Suppressor macrophage treated with lipopolysaccharide for 4 hours (primary cell): ENCODE data around the gene NLRP1.
A peak's percentile ranks its signal among the peaks of the same experiment; 100 is the strongest.

ENCODE experiments used
- DNase-seq: peaks from one replicate; pipeline ENCODE4 v3.0.0-alpha.2; 2020

NLRP1 gene

DNA sequence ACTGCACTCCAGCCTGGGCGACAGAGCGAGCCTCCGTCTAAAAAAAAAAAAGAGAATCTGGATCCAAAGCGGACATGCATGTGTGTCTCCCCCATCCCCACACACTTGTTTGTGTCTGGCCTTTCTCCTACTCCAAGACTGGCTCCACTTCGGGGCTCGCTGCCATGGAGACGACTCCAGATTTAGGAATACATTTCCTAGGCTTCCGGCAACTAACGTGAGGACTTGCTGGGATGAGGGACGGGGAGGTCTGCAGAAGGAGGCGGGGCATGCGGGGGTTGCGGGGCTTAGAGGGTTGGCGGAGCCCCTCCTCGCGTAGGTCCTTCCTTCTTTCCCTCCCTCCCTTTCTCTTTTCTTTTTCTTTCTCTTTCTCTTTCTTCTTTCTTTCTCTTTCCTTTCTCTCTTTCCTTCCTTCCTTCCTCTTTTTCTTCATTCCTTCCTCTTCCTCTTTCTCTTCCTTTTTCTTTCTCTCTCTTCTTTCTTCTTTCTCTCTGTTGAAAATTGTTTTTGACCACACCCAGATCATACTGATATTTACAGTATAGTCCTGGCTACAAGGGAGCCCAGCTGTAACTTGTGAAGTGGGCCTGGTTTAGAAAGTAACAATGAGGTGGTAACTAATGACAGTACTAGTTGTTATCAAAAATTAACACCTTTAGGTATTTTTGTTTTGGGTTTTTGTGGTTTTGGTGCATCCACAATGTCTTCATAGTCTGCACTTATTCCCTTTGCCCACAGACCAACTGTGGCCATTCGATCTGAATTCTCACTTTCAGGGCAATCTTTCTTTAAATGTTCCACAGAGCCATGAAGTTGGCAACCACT, 72.7 kb downstream of the NLRP1 start:
- no peak for DNase-seq

DNA sequence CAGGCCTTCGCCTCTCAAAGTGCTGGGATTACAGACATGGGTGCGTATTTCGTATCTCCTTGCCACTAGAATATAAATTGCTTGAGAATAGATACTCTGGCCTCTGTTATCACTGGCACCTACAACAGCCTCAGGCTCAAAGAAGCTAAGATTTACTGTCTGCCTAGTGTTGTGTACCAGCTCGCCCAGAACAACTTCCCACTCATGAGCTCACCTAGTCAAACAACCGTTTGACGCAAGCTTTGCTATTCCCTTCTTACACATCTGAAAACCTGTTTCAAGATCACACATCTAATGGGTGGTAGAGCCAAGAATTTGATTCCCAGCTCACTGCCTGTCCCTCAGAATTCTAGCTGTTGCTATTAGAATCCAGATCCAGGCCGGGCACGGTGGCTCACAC, 73.5 kb downstream of the NLRP1 start:
- no peak for DNase-seq

DNA sequence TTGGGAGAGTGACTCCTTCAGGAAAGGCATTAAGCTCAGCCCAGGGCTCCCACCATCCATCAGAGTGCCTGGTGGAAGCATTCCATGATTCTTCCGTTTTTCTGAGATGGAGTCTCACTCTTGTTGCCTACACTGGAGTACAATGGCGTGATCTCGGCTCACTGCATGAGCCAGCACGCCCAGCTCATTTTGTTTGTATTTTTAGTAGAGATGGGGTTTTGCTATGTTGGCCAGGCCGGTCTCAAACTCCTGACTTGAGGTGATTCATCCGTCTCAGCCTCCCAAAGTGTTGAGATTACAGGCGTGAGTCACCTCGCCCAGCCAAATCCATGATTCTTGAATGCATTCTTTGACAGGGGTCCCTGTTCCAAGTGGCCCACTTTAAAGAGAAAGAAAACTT, 74.8 kb downstream of the NLRP1 start:
- DNase-seq = no peak

DNA sequence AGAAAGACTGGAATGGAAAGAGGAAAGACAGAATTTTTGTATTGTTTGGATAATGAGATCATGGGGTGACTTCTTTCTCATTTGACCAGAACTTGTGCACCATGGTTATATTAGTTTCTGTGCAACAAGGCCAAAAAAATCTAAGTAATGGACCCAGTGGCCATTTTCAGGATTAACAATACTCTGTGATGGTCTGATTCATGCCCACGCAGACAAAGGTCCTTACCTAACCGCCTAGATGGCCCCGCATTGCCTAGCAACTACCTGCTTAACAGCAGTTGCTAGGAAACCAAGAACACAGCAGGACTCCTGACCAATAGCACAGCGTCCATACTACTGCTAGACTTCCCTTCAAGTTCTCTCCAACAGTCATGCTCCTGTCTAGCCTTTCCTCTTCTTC, 75.5 kb downstream of the NLRP1 start:
- DNase-seq = no peak

DNA sequence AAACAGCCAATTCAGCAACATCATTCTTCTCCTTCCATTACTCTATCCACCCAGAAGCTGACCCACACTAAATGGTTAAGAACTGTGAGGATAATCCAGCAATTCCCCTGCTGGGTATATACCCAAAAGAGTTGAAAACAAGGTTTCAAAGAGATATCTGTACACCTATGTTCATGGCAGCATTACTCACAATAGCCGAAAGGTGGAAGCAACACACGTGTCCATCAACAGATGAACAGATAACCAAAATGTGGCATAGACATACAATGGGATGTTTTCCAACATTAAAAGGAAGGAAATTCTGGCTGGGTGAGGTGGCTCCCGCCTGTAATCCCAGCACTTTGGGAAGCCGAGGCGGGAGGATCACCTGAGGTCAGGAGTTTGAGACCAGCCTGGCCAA, 78.0 kb downstream of the NLRP1 start:
- DNase-seq = no peak

DNA sequence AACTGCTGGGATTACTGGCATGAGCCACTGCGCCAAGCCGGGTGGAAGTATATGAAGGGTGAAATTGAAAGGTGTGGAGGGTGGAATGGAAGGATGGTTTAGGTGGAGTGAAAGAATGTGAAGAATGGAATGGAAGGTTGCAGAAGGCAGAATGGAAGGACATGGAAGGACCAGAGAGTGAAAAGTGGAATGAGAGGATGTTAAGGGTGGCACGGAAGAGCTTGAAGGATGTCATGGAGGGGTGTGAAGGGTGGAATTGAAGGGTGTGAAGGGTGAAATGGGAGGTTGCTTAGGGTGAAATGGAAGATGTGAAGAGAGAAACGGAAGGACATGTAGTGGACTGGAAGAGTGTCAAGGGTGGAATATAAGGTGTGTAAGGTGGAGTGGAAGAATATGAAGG, 81.8 kb downstream of the NLRP1 start:
- DNase-seq = no peak

DNA sequence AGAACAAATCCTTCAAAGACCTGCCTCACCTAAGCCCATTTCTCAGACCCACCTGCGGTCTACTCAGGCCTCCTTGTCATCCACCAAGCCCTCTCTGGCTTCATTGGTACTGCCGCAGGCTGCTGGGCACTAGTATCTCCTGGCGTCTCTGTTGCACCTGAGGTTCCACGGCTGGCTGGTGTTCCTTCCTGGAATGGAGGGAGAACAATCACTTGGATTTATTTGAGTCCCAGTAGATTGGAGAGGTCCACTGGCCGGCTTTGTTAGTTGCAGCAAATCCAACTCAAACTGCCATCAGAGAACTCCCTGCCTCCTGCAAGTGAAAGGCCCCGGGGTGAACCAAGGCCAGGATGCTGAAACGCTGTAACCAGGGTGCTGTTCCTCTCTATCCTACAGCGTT, 82.6 kb downstream of the NLRP1 start:
- no peak for DNase-seq

DNA sequence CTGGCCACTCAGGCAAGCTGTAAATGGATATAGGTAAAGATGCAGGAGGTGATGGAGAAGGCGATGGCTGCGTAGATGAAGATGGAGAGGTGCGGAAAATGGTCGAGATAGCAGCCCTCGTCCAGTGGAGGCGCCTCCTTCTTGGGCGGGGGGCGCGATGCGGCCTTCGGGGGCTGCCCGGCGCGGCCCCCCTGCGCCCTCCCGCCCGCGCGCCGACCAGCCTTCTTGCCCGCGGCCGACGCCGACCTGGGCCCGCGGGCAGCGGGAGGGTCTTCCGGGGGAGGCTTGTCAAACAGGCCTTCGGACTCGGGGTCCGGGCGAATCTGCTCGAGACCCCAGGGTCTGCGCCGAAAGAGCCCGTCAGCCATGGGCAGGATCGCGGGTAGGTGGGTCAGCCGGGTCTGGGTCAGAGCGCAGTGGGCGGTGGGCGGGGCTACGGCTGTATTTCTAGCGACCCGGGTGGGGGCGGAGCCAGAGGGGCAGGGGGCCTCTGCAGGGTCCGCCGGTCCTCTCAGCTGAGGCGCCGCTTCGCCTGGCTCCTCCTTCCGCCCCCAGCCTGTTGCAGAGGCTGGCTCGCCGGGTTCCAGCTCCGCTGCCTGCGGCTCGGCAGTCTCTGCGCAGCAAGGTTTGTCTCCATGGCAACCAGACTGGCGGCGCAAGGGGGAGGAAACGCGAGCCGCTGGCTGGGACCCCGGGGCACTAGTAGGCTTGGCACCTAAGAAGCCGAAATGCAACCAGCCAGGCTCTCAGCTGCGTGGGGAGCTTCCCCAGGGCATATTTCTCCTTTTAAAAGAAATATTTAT, 83.5 kb downstream of the NLRP1 start:
- DNase-seq = peak; percentile 45

DNA sequence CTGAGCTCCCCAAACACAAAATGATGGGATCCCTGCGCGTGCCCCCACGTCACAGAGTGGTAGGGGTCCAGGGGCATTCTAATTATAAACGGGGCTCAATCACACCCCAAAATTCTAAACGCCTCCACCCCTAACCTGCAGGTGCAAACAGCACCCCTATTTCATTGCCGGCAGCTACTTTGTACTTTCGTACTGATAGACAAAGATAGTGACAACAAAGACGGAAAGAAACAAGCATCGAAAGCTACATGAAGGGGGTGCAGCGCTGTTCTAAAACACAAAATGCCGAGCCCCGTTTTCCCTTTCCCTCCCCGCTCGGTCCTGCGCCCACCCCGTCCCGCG, 84.1 kb downstream of the NLRP1 start:
- DNase-seq = no peak

DNA sequence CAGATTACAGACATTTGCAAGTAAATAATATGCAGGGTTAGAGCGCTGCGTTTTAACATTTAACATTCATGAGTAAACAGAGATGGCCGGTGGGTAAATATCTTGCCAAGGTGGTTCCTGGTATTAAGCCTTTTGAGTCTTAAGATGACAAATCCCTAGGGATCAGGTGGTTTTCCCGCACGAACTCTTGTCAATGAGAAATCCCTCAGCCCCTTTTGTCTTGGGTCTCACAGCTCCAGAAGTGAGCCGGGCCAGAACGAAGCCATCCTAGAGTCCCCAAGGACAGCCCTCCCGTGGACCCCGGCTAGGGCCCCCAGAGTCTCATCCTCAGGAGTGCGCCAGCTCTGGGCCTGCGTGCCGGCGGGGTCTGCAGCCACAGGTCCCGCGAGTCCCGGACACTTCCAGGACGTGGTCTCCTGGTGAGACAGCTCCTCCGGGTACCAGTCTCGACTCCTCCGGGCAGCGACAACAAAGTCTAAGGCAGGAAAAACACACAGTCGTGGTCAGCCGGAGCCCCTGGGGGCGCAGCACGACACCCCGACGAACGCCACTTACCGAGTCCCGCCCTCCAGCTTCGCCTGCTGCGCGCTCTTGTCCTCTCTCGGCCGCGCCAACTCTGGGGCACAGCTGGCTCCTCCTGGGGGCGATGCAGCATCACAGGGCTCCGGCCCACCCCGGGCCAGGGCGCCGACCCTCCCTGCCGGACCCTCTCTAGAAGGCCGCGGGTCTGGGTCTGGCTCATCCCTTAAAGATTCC, 84.7 kb downstream of the NLRP1 start:
- DNase-seq = no peak

DNA sequence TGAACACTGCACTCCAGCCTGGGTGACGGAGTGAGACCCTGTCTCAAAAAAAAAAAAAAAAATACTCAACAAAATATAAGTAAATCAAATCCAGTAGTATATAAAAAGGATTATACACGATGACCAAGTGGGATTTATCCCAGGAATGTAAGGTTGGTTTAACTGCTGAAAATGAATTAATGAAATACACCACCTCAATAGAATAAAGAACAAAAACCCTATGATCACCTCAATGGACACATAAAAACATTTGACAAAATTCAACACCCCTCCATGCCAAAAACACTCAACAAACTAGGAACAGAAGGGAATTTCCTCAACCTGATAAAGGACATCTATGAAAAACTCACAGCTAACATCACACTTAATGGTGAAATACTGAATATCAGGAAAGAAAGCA, 91.3 kb downstream of the NLRP1 start:
- DNase-seq = no peak

DNA sequence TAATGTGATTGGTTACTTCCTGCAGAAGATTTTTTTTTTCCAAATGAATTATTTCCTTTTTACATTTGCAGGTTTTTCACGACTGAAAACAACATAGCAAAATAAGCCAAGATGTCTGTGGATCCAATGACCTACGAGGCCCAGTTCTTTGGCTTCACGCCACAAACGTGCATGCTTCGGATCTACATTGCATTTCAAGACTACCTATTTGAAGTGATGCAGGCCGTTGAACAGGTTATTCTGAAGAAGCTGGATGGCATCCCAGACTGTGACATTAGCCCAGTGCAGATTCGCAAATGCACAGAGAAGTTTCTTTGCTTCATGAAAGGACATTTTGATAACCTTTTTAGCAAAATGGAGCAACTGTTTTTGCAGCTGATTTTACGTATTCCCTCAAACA, 95.6 kb downstream of the NLRP1 start:
- DNase-seq = no peak

DNA sequence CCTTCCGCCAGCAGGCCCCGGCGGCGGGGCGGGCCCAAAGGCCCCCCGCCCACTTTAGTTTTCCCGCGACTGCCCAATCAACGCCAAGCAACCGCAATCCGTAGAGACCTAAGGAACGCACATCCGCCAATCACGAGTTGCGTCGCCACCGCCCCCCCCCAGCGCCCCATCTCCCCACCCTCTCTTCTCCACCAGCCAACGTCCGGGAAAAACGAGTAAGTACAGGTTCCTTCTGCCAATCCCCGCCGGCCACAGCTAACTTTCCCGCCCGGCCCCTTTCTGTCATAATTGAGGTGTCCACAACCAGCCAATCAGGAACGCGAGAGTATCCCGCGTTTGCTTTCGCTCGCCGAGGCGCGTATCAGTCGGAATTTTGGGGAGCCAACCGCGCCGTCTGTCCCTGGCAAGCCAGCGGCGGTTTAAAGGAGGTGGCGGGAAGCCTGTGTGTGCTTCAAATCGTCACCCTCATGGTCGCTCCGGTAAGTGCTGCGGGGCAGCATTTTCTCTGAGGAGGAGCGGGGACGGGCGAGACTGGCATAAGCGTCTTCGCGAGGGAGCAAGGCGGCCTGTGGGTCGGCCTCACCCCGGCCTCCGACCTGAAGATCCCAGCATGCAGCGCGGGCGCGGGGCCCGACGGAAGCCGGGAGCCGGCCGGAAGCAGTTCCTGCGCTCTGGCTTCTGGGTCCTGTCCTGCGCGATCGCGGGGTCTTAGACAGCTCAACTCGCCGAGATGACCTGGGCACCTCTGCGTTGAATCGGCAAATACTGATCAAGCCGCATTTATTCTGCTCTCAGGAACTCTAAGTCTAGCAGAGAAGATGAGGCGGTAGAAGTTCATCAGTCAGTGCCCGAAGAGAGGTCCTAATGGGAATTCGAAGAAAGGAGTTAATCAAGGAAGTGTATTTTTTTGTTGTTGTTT, 97.8 kb downstream of the NLRP1 start, which contains the start of gene MIS12:
Gene MIS12 (plus strand): TSS at position 361 of the 919 bp plus-strand sequence. CDS start 2,297 bp downstream, outside the sequence.
- DNase-seq = peak; percentile 99

DNA sequence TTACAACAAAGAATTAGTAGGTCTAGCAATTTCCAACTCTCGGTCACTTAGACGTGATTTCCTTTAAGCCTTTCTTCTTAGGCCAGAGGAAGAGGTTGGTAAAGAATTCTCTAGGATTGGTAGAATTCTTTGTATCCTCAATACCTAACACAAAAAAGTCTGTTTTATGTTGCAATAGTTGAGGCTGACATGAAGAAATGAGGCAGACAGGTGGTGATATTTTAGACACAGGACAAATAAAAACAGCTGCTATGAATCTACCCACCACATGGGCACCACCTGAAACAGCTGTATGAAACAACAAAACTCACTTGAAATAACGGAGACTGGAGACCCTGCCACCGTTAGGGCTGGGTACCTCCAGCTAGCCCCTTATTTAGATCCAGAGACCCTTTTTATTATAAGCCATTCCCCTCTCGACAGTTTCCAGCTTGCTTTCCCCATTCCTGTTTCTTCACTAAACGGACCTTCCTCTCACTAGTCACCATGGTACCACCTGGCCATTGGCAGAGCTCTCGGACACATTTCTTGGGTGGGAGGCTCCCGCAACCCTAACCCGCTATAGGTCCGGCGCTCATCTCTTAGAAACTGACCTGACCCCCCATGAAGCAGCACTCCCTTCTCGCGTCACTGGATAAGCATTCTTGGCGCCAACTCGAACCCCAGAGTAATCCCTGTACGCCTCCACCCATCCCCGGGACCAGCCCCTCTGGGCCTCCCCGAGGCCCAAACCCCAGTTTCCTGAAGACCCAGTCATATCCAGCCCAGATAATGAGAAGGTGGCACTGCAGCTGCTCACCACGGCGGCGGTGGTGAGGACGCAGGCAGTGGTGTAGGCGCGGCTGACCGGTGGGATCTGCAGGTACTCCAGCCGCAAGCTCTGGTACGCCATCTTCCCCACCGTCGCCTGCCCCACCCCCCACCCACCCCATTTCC, 98.8 kb downstream of the NLRP1 start, which contains the start of gene DERL2:
Gene DERL2 (minus strand): TSS at position 909 of the 936 bp plus-strand sequence. CDS start 17 bp downstream, at position 892.
- DNase-seq = peak; percentile 12

DNA sequence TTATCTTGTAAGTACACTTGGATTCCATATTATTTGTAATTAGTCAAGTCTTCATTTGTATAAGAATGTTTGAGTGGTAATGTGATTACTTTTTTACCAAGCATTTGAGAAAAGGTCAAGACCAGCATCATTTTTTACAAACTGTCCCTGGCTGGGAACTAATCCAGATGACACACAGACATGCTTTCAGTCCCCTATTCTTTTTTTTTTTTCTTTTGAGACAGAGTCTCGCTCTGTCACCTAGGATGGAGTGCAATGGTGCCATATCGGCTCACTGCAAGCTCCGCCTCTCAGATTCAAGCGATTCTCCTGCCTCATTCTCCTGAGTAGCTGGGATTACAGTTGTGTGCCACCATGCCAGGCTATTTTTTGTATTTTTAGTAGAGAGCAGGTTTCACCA, 102.9 kb downstream of the NLRP1 start:
- no peak for DNase-seq

DNA sequence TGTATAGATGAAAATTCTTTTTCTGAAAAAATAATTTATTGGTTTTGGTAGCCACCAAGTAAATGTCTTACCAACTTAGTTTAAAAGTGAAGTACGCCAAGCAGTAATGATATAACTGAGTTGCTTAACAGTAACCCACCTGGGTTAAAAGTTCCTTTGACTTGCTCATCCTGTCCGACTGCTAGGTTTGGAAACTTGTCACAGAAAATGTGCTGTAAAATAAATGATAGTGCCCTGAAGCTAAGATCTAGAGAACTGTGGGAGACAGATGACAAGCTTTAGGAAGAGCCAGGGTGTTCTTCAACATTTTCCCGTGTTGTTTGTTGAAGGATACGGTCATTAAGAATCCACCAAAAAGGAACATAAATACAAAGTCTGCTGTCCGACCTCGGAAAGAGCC, 103.3 kb downstream of the NLRP1 start:
- DNase-seq = no peak

DNA sequence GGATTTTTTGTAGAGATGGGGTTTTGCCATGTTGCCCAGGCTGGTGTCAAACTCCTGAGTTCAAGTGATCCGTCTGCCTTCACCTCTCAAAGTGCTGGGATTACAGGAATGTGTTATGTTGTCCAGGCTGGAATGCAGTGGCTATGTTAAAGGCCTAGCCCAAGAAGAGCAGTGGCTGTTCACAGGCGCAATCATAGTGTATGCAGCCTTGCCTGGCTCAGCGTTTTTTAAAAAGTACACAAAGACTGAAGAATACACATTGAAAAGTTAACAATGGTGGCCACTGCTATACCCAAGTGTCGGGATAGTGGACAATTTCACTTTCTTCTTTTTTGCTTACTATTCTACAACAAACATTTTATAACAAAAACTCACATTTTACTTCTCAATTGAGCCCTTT, 105.3 kb downstream of the NLRP1 start:
- DNase-seq = no peak

DNA sequence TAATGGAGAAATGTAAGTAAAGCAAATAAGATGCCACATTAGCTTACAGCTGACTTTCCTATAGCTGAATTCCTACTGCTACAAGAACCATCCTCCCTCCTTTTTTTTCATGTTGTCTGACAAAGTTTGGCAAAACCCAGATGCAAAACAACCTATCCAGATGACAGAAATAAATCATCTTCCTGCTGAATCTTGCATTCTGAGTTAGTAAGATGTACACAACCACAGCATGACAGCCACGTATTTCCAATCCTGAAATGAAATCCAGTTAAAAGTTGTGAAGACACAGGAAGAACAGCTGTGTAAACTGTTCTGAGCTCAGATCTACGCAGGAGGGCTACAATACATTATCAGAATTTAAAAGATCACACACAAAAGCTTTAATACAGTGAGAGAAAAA, 110.4 kb downstream of the NLRP1 start:
- no peak for DNase-seq

DNA sequence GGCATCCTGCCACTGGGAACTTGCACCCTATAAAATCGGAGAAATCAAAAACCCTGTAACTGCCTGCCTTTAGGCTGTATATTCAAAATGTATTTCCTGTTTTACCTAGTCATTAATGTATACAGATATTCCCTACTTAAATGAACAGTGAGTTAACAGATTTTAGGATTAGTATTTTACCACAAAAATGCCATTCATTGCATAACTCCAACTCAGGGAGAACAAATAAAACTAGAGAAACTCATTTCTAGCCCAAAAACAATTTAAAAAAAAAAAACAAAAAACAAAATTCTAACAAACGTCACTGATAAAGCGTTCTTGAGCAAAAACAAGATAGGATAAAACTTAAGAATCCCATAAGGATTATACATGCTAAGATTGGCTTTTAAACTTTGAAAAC, 111.8 kb downstream of the NLRP1 start:
- DNase-seq = no peak

DNA sequence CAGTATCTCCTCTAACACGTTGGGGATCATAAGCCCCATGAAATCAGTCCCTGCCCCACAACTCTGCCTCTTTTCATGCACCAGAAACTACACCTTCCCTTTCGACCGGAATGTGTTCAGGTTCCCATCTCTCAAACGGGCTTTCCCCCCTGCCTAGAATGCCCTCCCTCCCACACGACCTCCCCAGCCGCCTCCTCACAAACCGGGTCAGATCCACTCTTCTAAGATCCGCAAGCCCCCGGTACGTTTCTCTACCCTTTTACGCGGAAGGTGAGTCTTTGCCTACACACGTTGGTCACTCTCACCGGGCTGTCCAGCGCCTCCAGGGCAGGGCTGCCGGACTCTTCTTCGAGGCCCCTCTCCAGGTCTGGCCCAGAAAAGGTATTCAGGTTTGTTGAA, 116.2 kb downstream of the NLRP1 start:
- no peak for DNase-seq

DNA sequence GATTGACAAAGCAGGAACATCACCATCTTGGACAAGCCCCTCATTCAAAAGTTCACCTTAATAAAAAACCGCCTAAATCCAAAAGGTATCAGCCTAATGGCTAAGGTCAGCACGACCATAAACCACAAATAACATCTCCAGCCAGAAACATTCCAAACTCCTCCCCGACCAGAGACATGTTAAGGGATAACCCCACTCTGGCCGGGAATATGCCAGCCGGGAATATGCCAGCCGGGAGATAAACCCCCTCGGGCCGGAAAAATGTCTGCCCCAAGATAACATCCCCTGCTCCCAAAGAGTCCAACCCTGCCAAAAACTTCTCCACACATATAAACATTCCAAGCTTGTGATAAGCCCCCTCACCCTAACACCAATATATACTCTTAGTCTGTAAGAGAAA, 116.9 kb downstream of the NLRP1 start:
- no peak for DNase-seq
